Duodenal mucosa (tissue), 2 donors: ENCODE measurements around the gene NHLRC4.

Experiments used
- H3K27ac ChIP-seq: one replicate; pipeline ENCODE4 v1.7.0; 2013; ENCODE audit warnings: low read depth, low read length
- H3K27me3 ChIP-seq, 2 donors: one replicate each; pipeline ENCODE4 v1.7.0; 2013; ENCODE audit warnings: low read length in 2 of 2, control low read depth in 1 of 2; ENCODE audit not compliant: insufficient read depth in 2 of 2, control insufficient read depth in 1 of 2
- H3K36me3 ChIP-seq, 2 donors: one replicate each; pipeline ENCODE4 v1.7.0; 2013; ENCODE audit warnings: low read length in 2 of 2, control low read depth in 1 of 2; ENCODE audit not compliant: insufficient read depth in 2 of 2, control insufficient read depth in 1 of 2
- H3K4me1 ChIP-seq, 2 donors: one replicate each; pipeline ENCODE4 v1.7.0; 2013; ENCODE audit warnings: low read length in 2 of 2, control low read depth in 1 of 2; ENCODE audit not compliant: insufficient read depth in 2 of 2, control insufficient read depth in 1 of 2
- H3K4me3 ChIP-seq, 2 donors: one replicate each; pipeline ENCODE4 v1.7.0; 2013; ENCODE audit warnings: low read length in 2 of 2, low read depth in 1 of 2
- H3K9ac ChIP-seq, 2 donors: one replicate each; pipeline ENCODE4 v1.7.0; 2013; ENCODE audit warnings: low read length in 2 of 2, low read depth in 1 of 2
- H3K9me3 ChIP-seq, 2 donors: one replicate each; pipeline ENCODE4 v1.7.0; 2013; ENCODE audit warnings: low read length in 2 of 2, control low read depth in 1 of 2; ENCODE audit not compliant: control insufficient read depth in 1 of 2

NHLRC4 gene

GRCh38 chr16:531494-532125 lies 35.2 kb upstream of the NHLRC4 start:
- no peaks in the 10 kb centered on the region for H3K27me3 ChIP-seq
- H3K36me3 ChIP-seq, result peaks cover 5 to 6% of the 10 kb centered on the region in 2 donors
- H3K4me1 ChIP-seq, result peaks cover 35 to 51% of the 10 kb centered on the region in 2 donors

GRCh38 chr16:533391-534123 lies 33.2 kb upstream of the NHLRC4 start:
- H3K27ac ChIP-seq, result peak overlapping the region; percentile 87
- H3K36me3 ChIP-seq, result peaks cover 13 to 24% of the 10 kb centered on the region in 2 donors
- H3K9ac ChIP-seq, result peak overlapping the region; percentile 60 to 78
- H3K4me1 ChIP-seq, result peaks cover 34 to 46% of the 10 kb centered on the region in 2 donors
- H3K9me3 ChIP-seq, result no peaks in the 10 kb centered on the region
- no peaks in the 10 kb centered on the region for H3K27me3 ChIP-seq
- H3K4me3 ChIP-seq, result peak overlapping the region; percentile 60

More at GRCh38 chr16:531494-532125, 35.2 kb upstream of the NHLRC4 start:
- Histone ChIP-seq H3K9ac (no peak overlapping the region), H3K27ac (no peak overlapping the region), H3K4me3 (no peak overlapping the region), H3K9me3 (no peaks in the 10 kb centered on the region)

DNA sequence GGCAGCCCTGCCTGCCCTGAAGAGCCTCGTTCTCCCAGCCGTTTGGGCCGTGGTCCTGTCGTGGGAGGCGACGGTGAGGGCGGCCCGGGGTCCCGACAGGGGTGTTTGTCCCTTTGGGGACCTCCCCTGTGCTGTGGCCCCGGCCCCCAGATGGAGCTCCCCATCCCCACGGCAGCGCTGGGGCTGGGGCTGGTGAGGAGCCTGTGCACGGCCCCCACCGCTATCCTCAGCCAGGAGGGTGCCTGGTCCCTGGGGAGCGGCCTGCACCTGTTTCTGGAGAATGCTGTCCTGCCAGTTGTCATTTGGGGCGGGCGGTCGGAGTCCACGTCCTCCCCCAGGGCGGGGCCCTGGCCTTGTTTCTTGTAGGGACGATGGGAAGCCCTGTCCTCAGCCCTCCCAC lies 32.7 kb upstream of the NHLRC4 start:
- peak overlapping the region; percentile 57 to 78 for H3K9ac ChIP-seq
- peaks cover 30 to 40% of the 10 kb centered on the region in 2 donors for H3K4me1 ChIP-seq
- peak overlapping the region; percentile 60 for H3K4me3 ChIP-seq
- H3K9me3 ChIP-seq, result no peaks in the 10 kb centered on the region
- peak overlapping the region; percentile 87 for H3K27ac ChIP-seq
- no peaks in the 10 kb centered on the region for H3K27me3 ChIP-seq
- H3K36me3 ChIP-seq, result peaks cover 13 to 24% of the 10 kb centered on the region in 2 donors

- peak overlapping the region; percentile 70 to 78 for H3K9ac ChIP-seq
- no peaks in the 10 kb centered on the region for H3K9me3 ChIP-seq
- peaks cover 21 to 32% of the 10 kb centered on the region in 2 donors for H3K4me1 ChIP-seq
- H3K4me3 ChIP-seq, result peak overlapping the region; percentile 60
- H3K36me3 ChIP-seq, result peaks cover 8 to 28% of the 10 kb centered on the region in 2 donors
- H3K27me3 ChIP-seq, result no peaks in the 10 kb centered on the region
- H3K27ac ChIP-seq, result peak overlapping the region; percentile 87
Observed at GRCh38 chr16:534856-535445, 31.9 kb upstream of the NHLRC4 start.

- Histone ChIP-seq H3K9me3 (no peaks in the 10 kb centered on the region), H3K9ac (peak overlapping the region; percentile 70 to 78), H3K4me3 (peak overlapping the region; percentile 60), H3K27me3 (no peaks in the 10 kb centered on the region), H3K4me1 (peaks cover 14 to 24% of the 10 kb centered on the region in 2 donors), H3K27ac (peak overlapping the region; percentile 87), H3K36me3 (peaks cover 8 to 32% of the 10 kb centered on the region in 2 donors)
Observed at GRCh38 chr16:535446-536405, 31.1 kb upstream of the NHLRC4 start.

DNA sequence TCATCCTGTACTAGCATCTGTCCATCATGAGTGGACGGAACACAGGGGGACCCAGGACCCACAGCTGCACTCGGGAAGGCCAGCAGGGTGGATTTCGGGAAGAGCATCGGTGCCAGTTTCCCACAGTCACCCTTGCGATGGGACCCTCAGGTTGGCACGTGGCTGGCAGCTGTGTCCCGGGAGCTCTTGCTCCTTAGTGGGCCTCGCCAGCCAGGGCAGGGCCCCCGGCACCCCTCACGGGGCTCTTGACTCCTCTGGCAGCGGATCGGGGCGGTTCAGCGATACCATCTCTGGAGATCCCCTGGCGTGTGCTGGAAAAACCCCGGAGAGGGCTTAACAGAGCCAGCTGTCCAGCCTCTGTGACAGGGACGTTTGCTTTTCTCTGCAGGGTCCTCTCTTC lies 30.1 kb upstream of the NHLRC4 start:
- H3K27ac ChIP-seq, result no peak overlapping the region
- H3K36me3 ChIP-seq, result peaks cover 8 to 39% of the 10 kb centered on the region in 2 donors
- no peaks in the 10 kb centered on the region for H3K27me3 ChIP-seq
- peaks cover 11 to 22% of the 10 kb centered on the region in 2 donors for H3K4me1 ChIP-seq
- no peak overlapping the region for H3K9ac ChIP-seq
- H3K9me3 ChIP-seq, result no peaks in the 10 kb centered on the region
- H3K4me3 ChIP-seq, result no peak overlapping the region

- Histone ChIP-seq H3K9me3 (no peaks in the 10 kb centered on the region), H3K36me3 (peaks cover 8 to 39% of the 10 kb centered on the region in 2 donors), H3K4me3 (no peak overlapping the region), H3K27me3 (no peaks in the 10 kb centered on the region), H3K9ac (no peak overlapping the region), H3K27ac (no peak overlapping the region), H3K4me1 (peaks cover 11 to 22% of the 10 kb centered on the region in 2 donors)
Observed at GRCh38 chr16:537415-538335, 29.1 kb upstream of the NHLRC4 start.

GRCh38 chr16:539901-540530 lies 26.8 kb upstream of the NHLRC4 start:
- H3K36me3 ChIP-seq, result peaks cover 8 to 39% of the 10 kb centered on the region in 2 donors
- H3K4me3 ChIP-seq, result no peak overlapping the region
- peaks cover 3 to 10% of the 10 kb centered on the region in 2 donors for H3K4me1 ChIP-seq
- H3K27me3 ChIP-seq, result no peaks in the 10 kb centered on the region
- no peak overlapping the region for H3K27ac ChIP-seq
- no peaks in the 10 kb centered on the region for H3K9me3 ChIP-seq
- H3K9ac ChIP-seq, result no peak overlapping the region
